ENCODE data around the gene PTDSS2.
"Not testable (repeated sequence)": the region's sequence is repeated elsewhere in the genome, so short reads cannot be mapped to it uniquely, and the experiment has no call there.

Gene PTDSS2

DNA sequence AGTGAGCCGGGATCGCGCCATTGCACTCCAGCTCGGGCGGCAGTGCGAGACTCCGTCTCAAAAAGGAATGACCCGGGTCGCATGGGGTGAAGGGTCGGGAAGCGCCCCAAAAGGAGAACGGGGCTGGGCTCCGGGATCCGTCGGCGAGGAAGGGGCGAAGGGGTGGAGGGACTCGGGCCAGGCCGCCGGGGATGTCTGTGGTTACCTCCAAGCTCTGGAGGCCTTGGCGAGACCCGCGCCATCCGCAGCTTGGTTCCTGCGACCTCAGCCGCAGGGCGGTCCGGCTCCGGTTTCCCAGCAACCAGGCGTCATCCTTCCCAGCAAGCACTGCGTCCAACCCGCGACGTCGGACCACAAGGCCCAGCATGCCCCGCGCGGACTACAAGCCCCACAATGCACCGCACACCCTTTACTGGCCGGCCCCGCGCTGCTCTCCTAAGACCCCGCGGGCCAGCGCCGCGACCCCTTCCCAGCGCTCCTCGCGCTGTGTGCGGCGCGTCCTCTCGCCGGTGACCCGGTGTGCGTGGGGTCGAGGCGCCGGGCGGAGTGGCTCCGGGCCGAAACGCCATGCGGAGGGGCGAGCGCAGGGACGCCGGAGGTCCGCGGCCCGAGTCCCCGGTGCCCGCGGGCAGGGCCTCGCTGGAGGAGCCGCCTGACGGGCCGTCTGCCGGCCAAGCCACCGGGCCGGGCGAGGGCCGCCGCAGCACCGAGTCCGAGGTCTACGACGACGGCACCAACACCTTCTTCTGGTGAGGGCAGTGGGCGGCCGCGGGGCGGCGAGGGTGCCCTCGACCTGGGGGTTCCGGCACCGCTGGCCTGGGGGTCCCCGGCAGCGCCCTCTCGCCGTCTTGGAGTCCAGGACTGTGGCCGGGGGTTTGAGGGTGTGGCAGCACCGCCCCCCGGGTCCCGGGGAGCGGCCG, at the start of gene PTDSS2:
Gene PTDSS2 (plus strand): TSS at position 391 of the 920 bp plus-strand sequence. CDS start 177 bp downstream, at position 568.
- DNase-seq (ENCODE audit: low read depth in 1 of 2, low spot score in 1 of 2), result peak; percentile 87 to 91

DNA sequence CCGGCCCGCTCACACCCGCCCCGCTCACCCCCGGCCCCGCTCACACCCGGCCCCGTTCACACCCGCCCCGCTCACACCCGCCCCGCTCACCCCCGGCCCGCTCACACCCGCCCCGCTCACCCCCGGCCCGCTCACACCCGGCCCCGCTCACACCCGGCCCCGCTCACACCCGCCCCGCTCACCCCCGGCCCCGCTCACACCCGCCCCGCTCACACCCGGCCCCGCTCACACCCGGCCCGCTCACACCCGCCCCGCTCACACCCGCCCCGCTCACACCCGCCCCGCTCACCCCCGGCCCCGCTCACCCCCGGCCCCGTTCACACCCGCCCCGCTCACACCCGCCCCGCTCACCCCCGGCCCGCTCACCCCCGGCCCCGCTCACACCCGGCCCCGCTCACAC, 48.9 kb upstream of the PTDSS2 start:
- DNase-seq (ENCODE audit: low read depth in 1 of 2, low spot score in 1 of 2), result not testable (repeated sequence)

DNA sequence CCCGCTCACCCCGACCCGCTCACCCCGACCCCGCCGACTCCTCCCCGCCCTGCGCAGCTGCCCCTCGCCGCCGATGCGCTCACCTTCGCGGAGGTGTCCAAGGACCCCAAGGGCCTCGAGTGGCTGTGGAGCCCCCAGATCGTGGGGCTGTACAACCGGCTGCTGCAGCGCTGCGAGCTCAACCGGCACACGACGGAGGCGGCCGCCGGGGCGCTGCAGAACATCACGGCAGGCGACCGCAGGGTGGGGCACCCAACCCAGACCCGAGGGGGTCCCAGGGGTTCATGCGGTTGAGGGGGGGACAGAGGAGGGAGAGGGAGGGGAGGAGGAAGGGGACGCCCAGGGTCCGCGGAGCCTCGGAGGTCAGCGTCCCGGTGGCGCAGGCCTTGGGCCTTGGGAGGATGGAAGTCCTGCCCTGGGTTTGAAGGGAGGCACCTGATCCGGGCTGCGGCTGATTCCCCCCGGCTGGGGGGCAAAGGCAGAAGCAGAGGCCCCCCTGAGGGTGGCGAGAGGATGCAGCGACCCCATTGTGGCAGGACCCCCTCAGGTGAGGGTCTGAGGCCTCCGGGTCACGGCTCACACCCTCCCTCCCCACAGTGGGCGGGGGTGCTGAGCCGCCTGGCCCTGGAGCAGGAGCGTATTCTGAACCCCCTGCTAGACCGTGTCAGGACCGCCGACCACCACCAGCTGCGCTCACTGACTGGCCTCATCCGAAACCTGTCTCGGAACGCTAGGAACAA, 46.9 kb upstream of the PTDSS2 start:
- DNase-seq (ENCODE audit: low read depth in 1 of 2, low spot score in 1 of 2), result no peak

DNA sequence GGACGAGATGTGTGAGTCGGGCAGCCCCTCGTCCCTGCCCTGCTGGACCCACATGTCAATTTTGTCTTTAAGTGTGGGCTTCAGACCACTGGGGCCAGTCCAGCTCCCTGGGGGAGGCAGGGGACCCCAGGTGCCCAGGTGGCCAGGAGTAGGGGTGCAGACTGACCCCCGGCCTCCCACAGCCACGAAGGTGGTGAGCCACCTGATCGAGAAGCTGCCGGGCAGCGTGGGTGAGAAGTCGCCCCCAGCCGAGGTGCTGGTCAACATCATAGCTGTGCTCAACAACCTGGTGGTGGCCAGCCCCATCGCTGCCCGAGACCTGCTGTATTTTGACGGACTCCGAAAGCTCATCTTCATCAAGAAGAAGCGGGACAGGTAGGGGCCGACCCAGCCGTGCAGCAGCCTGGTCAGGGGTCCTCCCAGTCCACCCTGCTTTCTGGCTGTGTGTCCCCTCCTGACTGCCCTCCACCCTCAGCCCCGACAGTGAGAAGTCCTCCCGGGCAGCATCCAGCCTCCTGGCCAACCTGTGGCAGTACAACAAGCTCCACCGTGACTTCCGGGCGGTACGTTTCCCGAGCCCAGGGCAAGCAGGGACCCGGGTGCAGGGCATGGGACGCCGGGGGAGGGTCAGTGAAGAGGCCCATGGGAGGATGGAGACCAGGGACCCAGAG, 46.2 kb upstream of the PTDSS2 start:
- DNase-seq (ENCODE audit: low read depth in 1 of 2, low spot score in 1 of 2), result no peak

DNA sequence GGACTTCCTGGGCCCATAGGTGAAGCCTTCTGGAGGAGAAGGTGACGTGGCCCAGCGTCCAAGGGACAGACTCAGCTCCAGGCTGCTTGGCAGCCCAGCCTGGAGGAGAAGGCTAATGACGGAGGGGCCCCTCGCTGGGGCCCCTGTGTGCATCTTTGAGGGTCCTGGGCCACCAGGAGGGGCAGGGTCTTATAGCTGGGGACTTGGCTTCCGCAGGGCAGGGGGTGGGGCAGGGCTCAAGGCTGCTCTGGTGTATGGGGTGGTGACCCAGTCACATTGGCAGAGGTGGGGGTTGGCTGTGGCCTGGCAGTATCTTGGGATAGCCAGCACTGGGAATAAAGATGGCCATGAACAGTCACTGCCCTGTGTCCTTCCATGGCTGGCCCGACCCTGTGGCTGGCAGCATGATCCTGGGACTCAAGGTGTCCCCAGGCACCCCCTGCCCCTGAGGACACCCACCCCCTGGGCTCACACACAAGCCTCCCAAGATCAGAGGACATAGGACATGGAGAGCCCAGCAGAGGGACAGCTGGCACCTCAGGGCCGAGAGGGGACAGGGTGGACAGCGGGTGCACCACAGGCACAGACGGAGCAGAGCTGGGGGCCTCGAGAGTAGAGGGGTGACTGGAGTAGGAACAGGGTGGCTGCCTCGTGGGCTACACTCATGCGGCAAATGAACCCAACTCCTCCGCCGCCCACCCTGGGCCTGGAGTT, 45.4 kb upstream of the PTDSS2 start:
- no peak for DNase-seq (ENCODE audit: low read depth in 1 of 2, low spot score in 1 of 2)

DNA sequence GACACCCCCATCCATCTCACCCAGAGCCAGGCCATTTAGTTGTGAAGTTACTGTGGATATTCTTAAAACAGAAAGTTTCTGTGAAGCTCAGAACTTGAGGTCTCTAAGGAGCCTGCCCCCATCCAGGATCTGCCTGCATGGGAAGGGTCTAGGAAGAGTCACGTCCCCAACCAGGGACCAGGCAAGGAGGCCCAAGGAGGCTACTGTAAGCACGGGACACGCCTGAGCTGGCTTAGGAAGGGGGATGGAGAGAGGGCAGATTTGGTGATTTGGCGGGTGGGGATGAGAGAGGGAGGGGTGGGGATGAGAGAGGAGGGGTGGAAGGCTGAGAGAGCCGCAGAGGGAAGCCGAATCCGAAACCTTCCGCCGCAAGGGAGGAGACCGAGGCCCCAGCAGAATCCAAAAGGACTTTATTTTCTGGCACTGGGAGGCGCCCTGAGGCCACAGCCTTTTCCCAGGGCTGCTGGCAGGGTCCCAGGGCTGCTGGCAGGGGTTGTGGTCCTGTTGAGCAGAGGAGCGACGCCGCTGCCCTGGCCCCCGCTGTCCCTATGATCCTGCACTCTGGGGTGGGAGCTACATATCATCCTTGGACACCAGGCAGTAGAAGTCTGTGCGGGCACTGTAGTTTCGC, 44.6 kb upstream of the PTDSS2 start:
- DNase-seq (ENCODE audit: low read depth in 1 of 2, low spot score in 1 of 2), result no peak

DNA sequence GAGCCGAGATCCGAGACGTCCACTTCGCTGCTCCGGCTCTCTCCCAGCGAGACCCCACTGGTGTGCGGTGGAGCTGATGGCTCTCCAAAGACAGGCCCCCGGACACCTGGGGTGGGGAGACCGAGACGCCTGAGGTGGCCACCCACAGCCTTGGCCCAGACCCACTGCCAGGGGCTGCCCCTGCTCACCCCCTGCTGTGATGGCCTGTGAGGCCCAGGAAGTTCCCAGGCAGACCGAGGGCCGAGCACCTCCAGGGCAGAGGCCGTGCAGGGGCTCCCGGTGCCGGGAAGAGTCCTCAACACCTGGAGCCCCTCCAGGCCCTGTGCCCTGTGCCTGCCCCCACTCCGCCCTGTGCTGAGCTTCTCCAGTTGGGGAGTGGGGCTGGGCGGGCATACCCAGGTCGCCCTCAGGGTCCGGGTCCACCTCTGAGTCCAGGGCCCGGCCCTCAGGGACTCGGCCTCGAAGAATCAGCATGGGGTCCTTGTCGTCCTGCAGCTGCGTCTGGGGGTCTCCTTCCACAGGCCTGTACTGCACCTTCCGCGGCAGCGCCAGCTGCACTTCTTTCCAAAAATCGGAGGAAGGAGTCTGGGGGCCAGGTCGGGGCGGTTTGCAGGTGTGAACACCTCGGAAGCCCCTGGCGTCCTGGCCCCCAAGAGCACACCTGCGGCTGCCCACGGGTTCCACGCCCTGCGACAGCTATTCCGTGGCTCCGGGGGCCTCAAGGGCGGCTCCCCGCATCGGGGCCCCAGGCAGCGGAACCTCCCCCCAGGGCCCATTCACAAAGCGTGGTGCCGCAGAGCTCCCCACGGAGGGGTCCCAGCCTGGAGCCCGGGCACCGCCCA, 43.9 kb upstream of the PTDSS2 start:
- DNase-seq (ENCODE audit: low read depth in 1 of 2, low spot score in 1 of 2), result no peak

DNA sequence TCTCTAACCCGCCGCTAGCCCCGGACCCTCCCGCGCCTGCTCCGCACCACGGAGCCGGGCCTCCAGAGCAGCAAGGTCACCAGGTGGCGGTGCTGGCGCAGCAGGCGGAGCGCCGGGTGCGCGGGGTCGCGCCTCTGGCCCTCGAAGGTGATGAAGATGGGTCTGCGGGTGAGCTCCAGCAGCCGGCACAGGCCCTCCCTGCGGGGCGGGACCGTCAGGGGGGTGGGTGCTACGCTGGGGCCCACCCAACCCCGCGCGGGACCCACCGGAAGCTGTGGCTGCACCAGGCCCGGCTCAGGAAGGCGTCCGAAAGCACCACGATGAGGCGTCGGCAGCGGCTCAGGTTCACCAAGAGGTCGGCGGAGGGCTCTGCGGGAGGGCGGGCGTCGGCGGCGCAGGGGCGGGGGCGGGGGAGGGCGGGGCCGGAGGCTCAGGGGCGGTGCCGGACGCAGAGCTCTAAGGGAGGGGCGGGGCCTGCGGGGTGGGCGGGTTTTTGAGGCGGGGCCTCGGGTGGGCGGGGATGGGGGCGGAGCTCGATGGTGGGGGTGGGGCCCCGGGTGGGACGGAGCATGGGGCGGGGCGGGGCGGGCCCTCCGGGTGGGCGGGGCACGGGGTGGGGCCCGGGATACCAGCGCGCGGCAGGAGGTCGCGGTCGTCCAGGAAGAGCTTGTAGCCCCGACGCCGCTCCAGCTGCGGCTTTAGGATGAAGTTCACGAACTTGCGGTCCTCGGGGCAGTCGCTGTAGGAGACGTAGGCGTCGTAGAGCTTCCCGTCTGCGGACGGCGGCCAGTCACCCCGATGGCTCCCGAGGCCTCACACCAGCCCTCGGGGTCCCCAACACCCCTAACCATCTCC, 43.1 kb upstream of the PTDSS2 start:
- peak; percentile 84 for DNase-seq (ENCODE audit: low read depth in 1 of 2, low spot score in 1 of 2)

DNA sequence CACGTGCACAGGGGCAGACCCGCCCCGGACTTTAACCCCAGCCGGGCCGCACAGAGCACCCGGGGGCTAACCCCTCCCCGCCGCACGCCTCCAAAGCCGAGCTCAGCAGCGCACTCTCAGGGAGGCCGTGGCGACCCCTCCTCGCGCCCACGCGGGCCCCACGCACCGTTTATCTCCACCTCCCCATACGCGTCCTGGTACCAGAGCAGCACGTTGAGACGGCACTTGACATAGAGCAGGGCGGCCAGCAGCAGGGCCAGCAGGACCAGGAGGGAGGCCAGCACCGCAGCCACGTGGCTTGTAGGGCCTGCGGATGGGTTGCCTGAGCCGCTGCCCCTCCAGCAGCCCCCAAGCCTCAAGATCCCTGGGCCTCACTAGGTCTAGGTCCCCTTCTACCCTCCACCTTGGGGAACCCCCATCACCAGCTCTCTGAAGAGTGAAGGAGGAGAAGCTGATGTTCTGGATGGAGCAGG, 42.4 kb upstream of the PTDSS2 start:
- DNase-seq (ENCODE audit: low read depth in 1 of 2, low spot score in 1 of 2), result no peak

DNA sequence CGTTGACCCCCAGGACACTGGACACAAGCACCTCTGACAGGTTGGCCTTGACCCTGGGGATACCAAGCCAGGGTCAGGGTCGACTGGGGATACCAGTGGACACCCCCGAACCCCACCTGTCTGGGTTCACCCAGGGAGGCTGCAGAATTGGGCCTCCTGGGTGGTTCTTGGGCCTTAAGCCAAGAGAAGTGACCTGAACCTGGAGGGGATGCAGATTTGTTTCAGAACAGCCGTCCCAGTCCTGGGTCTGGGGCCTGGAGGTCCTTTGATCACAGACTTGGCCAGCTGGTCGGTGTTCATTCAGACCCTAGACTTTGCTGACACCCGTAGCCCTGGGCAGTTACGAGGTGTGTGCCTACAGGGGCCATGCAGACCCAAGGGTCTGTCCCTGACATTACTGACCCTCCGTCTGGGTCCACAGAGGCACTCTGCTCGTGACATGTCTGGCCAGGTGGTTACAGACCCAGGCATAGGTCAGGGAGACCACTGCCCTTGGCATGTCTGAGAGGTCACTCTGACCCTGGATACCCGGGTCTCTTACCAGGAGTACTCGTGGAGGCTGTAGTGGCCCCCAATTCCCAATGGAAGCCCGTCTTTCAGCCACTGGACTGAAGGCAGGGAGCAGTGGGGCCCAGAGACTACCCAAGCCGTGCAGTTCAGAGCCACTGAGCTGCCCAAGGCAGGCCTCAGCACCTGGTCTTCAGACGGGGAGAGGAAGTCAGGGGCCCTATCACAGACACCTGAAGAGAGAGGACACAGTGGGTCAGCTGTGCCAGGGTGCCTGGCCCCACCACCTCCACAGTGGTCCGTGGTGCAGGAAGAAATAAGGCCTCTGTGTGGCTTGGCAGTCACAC, 41.7 kb upstream of the PTDSS2 start:
- DNase-seq (ENCODE audit: low read depth in 1 of 2, low spot score in 1 of 2), result no peak

DNA sequence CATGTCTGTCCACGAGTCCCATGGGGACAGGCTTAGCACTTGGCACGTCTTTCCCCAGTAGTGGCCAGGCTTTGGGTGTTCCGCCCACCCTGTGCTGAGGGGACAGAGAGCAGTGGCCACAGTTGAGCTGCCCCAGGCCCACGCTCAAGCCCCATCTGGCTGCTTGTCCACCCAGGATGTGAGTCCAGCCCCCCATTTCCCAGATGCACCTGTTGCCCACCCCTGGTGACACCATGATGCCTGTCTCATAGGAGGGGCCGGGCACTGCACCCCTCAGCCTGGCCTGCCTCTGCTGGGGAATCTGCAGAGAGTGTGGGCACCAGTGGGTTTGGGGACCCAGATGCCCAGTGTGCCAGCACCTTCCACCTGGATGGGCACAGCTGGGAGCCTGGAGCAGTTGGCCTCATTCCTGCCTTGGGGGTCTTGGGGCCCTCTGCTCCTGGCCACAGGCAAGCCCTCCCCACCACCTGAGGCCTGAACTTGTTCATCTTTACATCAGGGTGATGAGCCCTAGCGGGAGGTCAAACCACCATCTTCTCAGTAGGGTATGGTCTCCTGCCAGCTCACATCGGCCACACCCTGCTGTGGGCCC, 41.0 kb upstream of the PTDSS2 start:
- DNase-seq (ENCODE audit: low read depth in 1 of 2, low spot score in 1 of 2), result no peak

DNA sequence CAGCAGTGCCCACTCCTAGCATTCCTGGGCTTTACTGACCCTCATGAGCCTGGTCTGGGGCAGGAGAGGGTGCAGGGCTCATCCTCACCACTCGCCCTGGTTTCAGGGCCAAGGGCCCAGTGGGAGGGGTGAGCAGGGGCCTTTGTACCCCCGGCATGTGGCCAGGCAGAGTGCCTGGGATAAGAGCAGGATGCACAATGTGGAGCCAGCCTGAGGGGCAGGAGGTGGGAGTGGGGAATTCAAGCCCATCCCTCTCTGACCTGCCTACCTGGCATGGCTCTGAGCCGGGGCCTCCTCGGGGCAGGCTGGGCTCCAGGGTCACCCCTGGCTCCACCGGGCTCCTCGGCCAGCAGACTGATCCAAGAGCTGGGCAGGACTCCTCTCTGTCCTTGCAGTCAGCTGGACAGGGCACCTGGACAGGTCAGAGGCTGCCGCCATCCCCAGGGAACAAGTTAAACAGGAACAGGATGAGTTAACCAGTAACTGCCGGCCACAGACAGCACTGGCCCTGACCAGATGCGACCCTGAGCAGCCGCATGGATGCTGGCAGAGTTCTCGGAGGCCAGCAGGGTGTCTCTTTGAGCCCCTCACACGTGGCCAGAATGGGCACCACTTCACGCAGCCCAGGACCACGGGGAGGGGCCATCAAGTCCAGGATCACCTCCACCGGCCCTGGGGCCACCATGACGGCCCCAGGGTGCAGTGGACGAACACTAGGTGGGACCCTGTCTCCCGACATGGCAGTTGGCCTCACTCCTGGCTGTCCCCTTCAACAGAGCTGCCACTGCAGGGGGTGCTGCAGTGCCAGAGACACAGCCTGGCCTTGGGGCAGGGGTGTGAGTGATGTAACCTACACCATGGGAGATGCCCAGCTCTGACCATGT, 40.2 kb upstream of the PTDSS2 start:
- DNase-seq (ENCODE audit: low read depth in 1 of 2, low spot score in 1 of 2), result no peak

DNA sequence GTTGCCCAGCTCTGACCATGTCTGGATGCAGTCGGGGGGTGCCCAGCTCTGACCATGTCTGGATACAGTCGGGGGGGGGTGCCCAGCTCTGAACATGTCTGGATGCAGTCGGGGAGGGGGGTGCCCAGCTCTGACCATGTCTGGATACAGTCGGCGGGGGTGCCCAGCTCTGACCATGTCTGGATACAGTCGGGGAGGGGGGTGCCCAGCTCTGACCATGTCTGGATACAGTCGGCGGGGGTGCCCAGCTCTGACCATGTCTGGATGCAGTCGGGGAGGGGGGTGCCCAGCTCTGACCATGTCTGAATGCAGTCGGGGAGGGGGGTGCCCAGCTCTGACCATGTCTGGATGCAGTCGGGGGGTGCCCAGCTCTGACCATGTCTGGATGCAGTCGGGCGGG, 39.4 kb upstream of the PTDSS2 start:
- not testable (repeated sequence) for DNase-seq (ENCODE audit: low read depth in 1 of 2, low spot score in 1 of 2)

DNA sequence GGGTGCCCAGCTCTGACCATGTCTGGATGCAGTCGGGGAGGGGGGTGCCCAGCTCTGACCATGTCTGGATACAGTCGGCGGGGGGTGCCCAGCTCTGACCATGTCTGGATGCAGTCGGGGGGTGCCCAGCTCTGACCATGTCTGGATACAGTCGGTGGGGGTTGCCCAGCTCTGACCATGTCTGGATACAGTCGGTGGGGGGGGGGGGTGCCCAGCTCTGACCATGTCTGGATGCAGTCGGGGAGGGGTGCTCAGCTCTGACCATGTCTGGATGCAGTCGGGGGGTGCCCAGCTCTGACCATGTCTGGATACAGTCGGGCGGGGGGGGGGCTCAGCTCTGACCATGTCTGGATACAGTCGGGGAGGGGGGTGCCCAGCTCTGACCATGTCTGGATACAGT, 38.6 kb upstream of the PTDSS2 start:
- DNase-seq (ENCODE audit: low read depth in 1 of 2, low spot score in 1 of 2), result not testable (repeated sequence)

DNA sequence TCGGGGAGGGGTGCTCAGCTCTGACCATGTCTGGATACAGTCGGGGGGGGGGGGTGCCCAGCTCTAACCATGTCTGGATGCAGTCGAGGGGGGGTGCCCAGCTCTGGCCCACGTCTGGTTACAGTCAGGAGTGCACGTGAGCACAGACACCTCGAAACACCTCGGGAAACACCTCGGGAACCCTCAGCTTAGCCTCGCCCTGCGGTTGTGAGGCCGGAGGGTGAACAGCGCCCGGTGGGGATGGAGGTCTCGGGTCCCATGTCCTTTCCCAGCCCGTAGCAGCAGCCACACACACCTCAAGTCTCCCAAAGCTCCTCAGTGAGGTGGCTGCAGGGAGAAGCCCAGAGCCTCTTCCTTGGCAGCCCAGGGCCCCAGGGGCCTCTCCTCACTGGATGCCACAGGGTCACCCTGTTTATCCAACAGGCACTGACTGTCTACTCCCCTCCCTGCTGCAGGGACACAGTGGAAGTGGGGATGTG, 37.4 kb upstream of the PTDSS2 start:
- no peak for DNase-seq (ENCODE audit: low read depth in 1 of 2, low spot score in 1 of 2)
